GM19452 (cell line): Measurements from ENCODE around the gene HOXA13.

Source experiments
- ATAC-seq: cut with Tn5 transposase; IDR thresholded peaks from one replicate; pipeline ENCODE4 v1.9.1; 2021; ENCODE audit not compliant: unreplicated experiment

The HOXA13 gene

DNA sequence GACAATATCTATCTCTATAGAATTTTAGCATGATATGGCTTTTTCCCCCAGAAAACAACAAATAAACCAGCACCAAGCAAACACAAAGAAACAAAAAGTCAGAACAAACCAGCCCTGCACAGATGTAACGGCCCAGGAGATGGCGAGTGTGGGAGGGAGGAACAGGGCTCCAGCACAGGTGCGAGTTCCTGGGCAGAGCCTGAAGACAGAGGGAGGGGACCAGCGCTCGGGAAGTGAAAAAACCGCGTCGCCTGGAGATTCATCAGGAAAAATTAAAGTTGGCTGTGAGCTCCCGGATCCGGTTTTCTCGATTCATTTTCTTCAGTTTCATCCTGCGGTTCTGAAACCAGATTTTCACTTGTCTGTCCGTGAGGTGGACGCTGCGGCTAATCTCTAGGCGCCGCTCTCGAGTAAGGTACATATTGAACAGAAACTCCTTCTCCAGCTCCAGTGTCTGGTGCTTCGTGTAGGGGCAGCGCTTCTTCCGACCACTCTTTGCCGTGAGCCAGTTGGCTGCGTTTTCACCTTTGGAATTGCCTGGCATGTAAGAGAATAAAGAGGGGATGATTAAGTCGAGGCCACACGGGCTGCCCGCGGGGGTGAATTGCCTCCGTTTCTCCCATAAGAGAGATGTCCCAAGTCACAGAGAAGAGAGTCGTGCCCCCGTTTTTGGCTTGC is 28.1 kb downstream of the HOXA13 start:
- ATAC-seq: no peak

DNA sequence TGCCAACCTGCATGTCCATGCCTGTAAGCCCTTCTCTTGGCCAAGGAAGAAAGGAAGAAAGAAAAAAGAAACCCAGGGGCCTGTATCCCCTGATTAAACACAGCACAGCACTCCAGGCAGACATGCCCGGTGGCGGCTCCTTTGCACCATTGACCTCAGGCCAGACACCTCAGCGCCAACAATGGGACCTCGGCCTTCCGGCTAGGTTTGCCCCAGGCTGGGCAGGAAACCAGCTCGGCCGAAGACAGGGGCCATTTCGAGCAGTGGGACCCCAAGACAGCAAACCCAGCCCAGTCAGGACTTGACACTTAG is 28.6 kb downstream of the HOXA13 start:
- ATAC-seq: no peak

DNA sequence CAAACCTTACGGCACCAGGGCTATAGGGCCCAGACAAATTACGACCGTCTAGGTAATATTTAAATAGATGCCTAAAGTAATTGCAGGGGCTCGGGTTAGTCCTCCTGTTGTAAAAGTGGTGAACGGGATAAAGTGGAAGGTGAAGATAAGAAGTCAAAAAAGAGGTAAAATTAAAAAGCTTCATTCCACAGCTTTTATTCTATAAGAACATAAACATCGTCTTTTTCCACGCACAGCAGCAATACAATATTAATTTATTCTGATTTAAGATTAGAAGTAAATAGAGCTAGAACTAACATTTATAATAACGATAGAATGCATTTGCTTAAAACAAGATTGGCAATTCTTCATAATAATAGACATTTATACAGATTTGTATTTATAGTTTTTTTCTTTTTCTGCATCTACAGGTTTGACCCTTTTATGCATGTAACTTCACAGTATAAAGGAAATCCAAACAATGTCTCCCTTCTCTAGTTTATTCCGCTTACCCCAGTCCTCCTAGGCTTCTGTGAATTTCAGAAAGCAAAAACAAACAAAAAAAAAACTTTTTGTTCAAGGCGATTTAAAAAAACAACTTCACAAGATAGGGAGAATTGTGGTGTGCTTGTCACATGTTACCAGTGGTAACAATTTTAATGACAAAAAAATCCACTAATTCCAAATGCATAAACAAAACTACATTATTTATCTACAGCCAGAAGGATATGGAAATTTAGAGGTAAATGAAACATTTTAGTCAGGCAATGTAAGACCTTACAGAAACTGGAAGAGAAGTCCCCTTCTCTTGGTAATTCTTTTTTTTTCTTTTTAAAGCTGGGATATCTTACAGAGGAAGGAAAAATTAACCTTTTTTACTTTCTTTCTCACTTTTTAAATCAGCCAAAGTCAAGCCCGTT is 29.2 kb downstream of the HOXA13 start:
- no peak for ATAC-seq

DNA sequence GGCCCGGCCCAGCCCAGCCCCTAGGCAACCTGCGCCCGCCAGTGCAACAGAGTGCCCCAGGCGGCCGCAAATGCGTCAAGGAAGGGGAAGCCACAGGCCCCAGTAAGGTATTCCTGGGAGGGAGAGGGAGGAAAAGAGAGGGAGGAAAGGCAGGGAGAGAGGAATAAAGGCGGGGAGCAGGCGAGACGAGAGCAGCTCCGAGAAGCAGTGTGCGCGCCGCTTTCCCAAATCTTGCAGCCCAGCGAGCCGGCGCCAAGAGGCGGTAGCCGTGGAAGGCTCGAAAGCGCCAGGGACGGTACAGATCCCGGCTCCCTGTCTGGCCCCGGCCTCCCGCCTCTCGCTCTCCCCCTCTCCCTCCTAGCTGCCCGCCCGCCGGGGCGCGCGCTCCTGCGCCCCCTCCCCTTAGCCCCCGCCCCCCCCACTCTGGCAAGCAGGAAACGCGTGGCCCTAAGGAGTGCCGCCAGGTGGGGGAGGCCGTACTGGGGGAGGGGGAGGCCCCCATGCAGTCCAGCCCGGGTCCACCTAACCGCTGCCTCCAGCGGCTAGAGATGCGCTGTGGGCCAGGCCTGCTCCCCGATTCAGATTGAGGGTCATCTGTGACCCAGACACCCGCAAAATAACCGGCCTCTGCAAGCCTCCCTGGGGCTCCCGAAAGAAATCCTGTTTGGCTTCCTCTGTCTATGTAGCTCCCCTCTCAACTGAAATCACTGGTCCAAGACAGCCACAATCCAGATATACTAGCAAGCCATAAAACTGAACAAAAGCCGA is 30.0 kb downstream of the HOXA13 start:
- no peak for ATAC-seq

DNA sequence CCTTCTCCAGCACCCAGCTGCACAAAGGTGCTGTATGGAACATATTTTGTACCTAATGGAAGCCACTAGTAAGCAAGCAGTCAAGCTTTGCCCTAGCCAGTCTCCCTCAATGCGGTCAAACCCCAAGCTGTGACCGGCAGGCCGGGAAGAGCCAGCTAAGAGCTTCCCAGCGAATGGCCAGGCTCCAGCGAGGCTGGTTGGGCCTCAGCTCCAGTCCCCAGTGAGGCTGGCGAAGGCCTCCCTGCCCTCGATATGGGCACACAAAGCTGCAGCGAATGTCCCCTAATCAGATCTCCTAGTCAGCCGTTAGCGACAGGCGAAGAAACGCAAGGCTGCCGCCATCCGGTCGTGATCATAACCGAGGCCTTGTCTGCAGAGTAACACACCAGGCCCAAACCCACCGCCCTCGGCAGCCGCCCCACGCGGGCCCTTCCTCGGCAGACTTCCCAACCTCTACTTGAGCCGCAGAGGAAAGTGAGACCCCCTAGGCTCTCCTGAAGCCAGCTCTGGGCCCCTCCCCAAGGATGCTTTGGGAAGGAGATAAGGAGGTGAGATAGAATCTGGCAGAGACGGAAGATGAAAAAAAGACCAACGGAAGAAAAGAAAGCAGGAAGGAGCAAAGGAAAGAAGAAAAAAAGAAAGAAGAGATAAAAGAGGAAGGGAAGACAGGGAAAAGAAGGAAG is 31.5 kb downstream of the HOXA13 start:
- no peak for ATAC-seq

DNA sequence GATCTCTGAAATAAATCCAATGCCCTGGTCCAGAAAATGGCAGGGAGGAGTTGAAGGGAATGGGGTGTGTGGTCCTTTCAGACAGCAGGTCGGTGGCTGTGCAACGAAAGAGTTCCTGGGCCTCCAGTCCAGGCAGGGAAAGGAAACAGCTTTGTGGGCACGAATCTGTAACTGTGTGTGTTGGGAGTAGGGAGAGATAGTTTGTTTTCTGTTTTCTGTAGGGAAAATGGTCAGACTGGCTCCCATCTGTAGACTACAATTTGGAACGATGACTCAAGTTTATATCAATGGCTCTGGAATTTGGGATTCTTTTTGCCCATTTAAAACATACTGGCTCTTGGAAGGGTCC is 32.0 kb downstream of the HOXA13 start:
- no peak for ATAC-seq

DNA sequence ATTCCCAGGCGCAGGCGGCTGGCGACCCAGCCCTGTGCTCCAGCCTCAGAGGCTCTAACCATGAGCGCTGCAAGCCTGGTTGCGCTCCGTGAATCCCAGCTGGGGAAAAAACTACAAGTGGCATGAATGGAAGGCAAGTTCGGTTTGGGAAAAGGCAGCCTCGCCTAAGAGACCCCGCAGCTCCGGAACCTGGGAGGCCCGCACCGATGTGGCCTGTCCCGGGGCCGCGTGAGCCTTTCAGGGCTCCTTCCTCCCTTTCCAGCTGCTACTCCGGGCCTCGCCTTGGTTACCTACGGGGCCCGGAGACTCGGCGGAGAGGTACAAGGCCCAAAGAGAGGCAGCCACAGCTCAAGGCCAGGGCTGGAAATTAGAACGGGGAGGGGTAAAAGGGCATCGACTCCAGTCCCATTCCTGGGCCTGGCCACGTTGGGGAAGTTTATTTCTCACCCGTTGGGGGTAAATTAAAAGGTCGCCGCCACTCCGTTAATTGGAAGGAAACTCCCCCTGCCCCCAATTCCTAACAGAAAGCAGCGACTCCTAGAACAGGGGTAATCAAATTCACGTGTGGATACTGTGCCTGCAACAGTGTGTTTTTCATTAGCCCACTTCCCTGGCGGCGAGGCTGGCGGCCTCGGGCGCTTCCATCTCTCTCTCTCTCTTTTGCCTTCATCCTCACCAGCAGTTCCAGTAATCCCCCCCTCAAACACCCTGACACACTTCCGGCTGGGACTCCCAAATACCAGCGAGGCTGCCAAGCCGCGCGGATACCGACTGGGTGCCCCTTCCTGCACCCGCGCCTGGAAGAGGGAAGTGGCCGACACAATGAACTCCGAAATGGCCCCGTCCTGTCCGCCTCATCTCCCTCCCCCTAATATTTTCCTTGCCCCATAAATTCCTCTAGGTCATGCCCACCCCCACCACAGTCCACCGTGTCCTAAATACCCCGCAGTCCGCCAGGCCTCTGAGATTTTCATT is 33.1 kb downstream of the HOXA13 start:
- no peak for ATAC-seq

DNA sequence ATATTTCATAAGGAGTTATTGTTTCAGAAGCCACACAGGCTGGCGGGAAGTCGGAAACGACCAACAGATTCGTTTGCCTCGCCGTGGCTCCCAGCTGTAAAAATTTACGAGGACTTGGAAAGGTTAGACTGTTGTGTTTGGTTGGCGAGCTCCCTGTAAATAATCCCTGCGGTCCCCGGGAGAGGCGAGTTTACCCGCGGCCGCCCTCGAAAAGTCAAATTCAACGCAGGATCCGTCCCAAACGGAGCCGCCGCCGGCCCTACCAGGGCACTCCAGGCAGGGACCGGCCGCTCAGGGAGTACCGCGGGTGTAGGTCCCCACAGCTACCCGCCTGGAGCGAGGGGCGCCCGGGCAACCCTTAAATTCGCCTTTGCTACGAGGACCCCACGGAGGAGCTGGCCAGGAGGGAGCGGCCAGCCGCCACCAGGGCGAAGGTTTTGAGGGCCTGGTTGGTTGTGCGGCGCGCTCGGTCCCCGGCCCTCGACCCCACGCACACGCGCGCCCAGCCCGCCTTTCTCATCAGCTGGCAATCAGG is 33.8 kb downstream of the HOXA13 start:
- ATAC-seq: no peak

DNA sequence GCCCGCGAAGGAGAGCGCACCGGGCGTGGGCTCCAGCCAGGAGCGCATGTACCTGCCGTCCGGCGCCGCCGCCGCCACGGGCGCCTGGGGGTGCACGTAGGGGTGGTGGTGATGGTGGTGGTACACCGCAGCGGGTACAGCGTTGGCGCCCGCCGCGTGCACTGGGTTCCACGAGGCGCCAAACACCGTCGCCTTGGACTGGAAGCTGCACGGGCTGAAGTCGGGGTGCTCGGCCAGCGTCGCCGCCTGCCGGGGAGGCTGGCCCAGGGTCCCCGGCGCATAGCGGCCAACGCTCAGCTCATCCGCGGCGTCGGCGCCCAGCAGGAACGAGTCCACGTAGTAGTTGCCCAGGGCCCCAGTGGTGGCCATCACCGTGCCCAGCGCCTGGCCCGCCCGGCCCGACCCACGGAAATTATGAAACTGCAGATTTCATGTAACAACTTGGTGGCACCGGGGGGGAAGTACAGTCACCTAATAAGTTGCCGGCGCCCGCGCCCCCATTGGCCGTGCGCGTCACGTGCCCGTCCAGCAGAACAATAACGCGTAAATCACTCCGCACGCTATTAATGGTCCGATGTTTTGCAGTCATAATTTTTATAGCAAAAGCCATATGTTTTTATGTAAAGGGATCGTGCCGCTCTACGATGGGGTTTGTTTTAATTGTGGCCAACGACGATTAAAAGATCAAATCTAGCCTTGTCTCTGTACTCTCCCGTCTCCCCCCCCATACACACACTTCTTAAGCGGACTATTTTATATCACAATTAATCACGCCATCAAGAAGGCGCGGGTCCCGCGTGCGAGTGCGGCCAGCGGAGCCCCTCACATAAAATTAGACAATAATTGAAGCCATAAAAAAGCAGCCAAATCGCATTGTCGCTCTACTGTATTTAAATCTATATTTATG is 34.5 kb downstream of the HOXA13 start, which contains the start of gene HOXA9:
TSS of gene HOXA9 (minus strand) at position 449 of the 907 bp plus-strand sequence. CDS start at position 369, 80 bp downstream.
- no peak for ATAC-seq

DNA sequence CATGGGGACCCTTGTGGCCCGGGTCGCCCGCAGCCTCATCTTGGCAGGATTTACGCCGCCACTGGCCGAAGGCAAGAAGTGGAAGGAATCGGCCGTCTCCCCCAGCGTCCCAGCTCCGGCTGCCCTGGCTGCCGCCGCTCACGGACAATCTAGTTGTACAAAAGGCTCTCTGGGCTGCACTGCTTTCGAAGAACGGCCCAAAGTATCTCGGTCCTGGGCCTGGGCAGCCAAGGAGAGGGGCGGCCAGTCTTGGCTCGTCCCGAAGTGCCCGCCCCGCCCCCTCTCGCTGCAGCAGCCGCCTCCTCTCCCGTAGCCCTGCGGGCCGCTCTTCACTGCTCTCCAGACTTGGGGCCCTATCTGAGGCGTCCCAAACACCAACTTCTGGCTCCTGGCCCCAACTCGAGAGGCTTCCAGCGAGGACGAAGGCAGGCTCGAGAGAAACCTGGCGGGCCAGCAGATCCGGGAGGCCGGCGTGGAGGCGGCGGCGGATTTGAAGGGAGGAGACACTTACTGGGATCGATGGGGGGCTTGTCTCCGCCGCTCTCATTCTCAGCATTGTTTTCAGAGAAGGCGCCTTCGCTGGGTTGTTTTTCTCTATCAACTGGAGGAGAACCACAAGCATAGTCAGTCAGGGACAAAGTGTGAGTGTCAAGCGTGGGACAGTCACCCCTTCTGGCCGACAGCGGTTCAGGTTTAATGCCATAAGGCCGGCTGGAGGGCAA is 35.4 kb downstream of the HOXA13 start:
- no peak for ATAC-seq

DNA sequence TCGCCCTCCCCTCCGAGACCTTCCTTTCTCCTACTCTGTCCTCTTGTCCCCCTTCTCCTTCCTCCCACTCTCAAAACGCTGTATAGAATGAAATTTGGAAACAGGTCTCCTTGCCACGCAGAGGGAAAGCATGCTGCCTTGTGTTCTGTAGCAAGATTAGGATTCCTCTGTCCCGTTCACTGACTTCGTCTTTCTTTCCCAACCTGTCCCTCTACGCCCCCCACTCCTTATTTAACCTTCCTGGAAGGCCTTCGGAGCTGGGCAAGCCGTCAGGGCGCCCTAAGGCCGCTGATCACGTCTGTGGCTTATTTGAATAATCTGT is 35.9 kb downstream of the HOXA13 start:
- no peak for ATAC-seq

DNA sequence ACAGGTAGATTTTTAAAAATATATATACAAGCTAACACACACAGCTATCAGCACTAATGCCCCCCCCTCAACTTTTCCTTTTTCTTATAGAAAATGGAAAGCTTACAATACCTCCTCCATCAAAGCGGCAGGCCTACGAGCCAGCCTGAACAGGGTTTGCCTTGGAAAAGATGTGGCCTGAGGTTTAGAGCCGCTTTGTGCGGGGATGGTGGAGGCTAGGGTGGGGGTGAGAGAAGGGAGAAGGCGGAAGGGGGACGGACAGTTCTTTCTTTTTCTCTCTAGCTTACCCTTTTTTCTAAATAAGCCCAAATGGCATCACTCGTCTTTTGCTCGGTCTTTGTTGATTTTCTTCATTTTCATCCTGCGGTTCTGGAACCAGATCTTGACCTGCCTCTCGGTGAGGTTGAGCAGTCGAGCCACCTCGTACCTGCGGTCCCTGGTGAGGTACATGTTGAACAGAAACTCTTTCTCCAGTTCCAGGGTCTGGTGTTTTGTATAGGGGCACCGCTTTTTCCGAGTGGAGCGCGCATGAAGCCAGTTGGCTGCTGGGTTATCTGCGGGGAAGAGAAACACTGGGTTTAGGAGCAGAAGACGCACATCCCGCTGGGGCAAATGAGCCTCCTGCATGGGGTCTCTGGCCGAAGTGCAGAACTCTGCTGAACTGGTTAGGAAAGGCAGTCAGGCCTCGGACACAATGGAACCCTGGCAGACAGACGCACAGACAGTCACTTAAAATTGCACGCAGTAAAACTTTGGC is 36.4 kb downstream of the HOXA13 start:
- ATAC-seq: no peak

DNA sequence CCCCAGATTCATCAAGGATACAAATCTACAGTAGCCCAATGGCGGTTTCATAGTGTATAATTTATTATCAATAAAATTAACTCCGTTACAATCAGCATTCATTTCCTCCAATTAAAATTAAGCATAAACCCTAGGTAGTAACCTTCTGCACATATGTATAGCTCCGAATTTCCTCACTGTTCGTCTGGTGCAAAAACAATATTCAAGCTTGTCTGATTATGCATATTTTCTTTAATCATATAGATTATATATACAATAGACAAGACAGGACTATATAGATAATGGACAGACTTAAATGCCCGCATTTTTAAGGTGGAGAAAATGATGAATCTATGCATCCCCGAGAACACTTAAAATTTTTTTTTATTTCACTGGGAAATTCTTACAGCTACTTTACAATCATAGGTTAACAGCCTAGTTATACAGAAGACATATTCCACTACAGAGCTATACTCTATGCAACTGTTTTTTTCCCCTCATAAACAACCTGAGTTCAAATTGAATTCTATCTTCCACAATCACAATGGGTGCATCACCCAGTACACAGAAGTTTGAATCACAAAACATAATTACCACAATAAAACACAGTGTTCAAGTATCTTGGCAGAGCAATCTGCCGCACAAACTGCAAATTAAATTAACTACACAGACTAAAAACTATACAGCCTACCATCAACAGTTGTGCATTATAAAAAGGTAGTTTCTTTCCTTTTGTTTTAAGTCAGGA is 37.2 kb downstream of the HOXA13 start:
- no peak for ATAC-seq

DNA sequence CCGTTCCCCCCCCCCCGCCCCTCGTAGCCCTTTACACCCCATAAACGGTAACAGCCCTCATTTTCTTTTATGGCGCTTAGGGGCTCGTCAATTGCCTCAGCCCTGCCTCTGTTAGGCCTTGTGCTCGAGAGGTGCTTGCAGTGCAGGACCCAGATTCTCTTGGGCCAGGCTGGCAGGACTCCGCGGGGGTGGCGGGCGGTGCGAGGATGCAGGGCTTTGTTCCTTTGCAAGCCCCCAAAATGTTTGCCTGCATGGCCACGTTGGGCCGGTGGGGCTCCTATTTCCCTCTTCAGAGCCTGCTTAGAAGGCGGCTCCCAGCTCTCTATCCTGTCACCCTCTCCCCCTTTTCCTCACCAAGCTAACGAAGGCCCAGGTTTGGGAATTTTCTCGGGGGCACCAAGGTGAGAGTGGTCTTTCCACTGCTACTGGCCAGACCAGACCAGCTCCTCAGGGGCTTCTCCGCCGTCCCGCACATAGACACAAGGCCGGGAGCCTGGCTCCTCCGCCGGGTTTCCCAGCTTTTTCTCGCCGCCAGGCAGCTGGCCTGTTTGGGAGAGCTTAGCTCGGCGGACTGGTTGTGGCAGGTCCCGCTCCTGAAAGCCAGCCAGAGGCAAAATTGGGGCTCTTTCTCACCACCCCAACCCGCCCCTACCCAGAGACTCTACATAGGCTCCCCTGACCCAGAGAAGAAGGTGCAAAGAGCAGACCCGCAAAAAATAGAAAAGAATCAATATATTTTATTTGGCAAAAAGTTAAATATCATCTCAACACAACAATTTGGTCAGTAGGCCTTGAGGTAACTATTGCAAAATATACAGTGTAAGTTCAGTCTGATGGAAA is 38.0 kb downstream of the HOXA13 start:
- no peak for ATAC-seq

DNA sequence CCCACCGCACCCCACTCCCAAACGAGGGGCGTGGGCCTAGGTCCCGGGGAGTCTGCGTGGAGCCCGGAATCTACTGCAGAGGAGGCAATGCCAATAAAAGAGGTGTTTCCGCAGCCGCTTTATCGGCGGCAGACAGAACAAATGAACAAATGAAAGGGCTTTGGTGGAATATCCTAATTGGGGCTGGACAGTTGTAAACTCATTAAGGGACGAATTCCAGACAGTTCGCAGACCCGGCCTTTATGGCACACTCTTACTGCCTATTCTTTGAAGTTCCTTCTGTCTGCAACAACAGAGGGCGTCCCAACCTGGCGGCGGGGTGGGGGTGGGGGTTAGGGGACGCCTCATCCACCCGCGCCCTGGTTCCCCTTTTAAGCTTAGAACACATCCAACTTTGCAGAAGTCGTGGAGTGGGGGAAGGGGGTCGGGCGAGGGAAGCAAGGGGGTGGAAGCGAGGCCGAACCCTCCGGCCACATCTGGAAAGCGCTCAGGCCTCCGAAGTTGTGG is 38.6 kb downstream of the HOXA13 start:
- ATAC-seq: peak; percentile 7
